Fibroblast of lung (primary cell): Measurements from ENCODE around the gene SLC5A6.

Experiments
- EZH2 ChIP-seq: IDR thresholded peaks from 2 replicates; pipeline ENCODE4 v1.5.1; 2012; ENCODE audit warnings: low read length, control low read depth, mild to moderate bottlenecking; ENCODE audit errors: missing control alignments
- TF ChIP-seq, protein P1 (sequence below), 2 donors: IDR thresholded peaks in 1 of 2; conservative IDR thresholded peaks in 1 of 2; 1 replicate in 1 of 2; 2 replicates in 1 of 2; pipeline ENCODE4 v1.5.1; 2011 to 2012; ENCODE audit warnings: low read length in 2 of 2, control low read depth in 1 of 2, inconsistent platforms in 1 of 2, low read depth in 1 of 2, mild to moderate bottlenecking in 1 of 2

DNA sequence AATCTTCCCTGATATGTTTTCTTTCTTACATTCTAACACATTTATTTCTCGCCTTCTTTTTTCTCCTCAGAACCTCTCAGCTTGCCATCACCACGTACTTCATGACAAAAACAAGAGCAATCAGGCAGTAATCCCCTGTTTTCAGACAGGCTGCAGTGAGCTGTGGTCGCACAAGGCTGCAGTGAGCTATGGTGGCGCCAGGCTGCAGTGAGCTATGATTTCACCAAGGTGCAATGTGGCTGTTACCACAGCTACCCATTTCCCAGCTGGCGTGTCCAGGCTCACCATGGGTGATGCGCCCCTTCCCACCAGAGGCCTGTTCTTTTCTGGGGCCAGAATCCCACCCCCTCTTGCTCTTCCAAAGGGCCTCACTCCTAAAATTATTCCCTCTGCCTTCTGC is 37.4 kb downstream of the SLC5A6 start:
- TF ChIP-seq, protein P1, sequence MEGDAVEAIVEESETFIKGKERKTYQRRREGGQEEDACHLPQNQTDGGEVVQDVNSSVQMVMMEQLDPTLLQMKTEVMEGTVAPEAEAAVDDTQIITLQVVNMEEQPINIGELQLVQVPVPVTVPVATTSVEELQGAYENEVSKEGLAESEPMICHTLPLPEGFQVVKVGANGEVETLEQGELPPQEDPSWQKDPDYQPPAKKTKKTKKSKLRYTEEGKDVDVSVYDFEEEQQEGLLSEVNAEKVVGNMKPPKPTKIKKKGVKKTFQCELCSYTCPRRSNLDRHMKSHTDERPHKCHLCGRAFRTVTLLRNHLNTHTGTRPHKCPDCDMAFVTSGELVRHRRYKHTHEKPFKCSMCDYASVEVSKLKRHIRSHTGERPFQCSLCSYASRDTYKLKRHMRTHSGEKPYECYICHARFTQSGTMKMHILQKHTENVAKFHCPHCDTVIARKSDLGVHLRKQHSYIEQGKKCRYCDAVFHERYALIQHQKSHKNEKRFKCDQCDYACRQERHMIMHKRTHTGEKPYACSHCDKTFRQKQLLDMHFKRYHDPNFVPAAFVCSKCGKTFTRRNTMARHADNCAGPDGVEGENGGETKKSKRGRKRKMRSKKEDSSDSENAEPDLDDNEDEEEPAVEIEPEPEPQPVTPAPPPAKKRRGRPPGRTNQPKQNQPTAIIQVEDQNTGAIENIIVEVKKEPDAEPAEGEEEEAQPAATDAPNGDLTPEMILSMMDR (conservative IDR thresholded peaks at IDR 0.05 in 1 of 2, IDR thresholded peaks at IDR 0.05 in 1 of 2; ENCODE audit: low read depth in 1 of 2, low read length in 2 of 2), result no peak
- no peak for TF ChIP-seq EZH2
